A673 (cell line): ENCODE results near the gene JPT1. TPM values are rescaled to one million over a fixed set of nuclear protein-coding genes. Genes with fewer than 3 reads are reported as not detected.

Source experiments
- BruUV-seq: library from RNA; stranded (reverse); fragments of 400-500 nt; replicated peaks from 2 replicates; lab custom pipeline; 2021; lab: Mats Ljungman, UMichigan
- CTCF ChIA-PET: fragments of 300-600 bp; sonication (Branson Sonifier 250); formaldehyde crosslinking; loops from one replicate; lab custom pipeline; 2022; ENCODE audit warnings: antibody characterized with exemption; lab: Charles Lee
- POLR2A ChIA-PET: fragments of 300-600 bp; sonication (Branson Sonifier 250); formaldehyde crosslinking; loops from one replicate; lab custom pipeline; 2022; ENCODE audit warnings: antibody characterized with exemption; ENCODE audit not compliant: low non-redundant PET; lab: Charles Lee
- DNase-seq: peaks from one replicate; pipeline ENCODE4 v3.0.0-alpha.2; 2015; ENCODE audit warnings: low spot score
- H3K27ac ChIP-seq: fragments of 200-600 bp; sonication (generic); 2 replicates; pipeline ENCODE4 v1.5.1; 2016; ENCODE audit warnings: mixed run types, low read depth, mild to moderate bottlenecking, mixed read lengths, antibody characterized with exemption, low read length; ENCODE audit not compliant: poor library complexity, severe bottlenecking
- H3K27me3 ChIP-seq: fragments of 200-600 bp; sonication (generic); replicated peaks from 2 replicates; pipeline ENCODE4 v1.6.1; 2017; ENCODE audit warnings: mixed run types, low read depth, mild to moderate bottlenecking, mixed read lengths, antibody characterized with exemption, low read length; ENCODE audit not compliant: insufficient read depth, poor library complexity
- H3K36me3 ChIP-seq: fragments of 200-600 bp; sonication (generic); 2 replicates; pipeline ENCODE4 v1.6.1; 2016; ENCODE audit warnings: mixed run types, mild to moderate bottlenecking, mixed read lengths, antibody characterized with exemption, low read length; ENCODE audit not compliant: insufficient read depth, poor library complexity, severe bottlenecking
- H3K4me1 ChIP-seq: fragments of 200-600 bp; sonication (generic); 2 replicates; pipeline ENCODE4 v1.6.1; 2017; ENCODE audit warnings: mixed run types, mild to moderate bottlenecking, mixed read lengths, antibody characterized with exemption, low read length; ENCODE audit not compliant: insufficient read depth, poor library complexity, severe bottlenecking
- H3K4me3 ChIP-seq: fragments of 200-600 bp; sonication (generic); 2 replicates; pipeline ENCODE4 v1.5.1; 2016; ENCODE audit warnings: low read depth, mixed run types, mild to moderate bottlenecking, mixed read lengths, low read length; ENCODE audit not compliant: poor library complexity, severe bottlenecking
- H3K9me3 ChIP-seq: fragments of 200-600 bp; sonication (generic); 2 replicates; pipeline ENCODE4 v1.6.1; 2016; ENCODE audit warnings: mixed run types, low read depth, mild to moderate bottlenecking, mixed read lengths, antibody characterized with exemption, low read length; ENCODE audit not compliant: poor library complexity, severe bottlenecking
- CTCF ChIP-seq: fragments of 300-800, 200-600 bp; sonication (generic); conservative IDR thresholded peaks from 2 replicates; pipeline ENCODE4 v1.5.1; 2017; ENCODE audit warnings: low read depth, mild to moderate bottlenecking, antibody characterized with exemption, low read length, moderate library complexity, mixed read lengths
- EZH2 ChIP-seq: fragments of 200-600 bp; sonication (generic); IDR thresholded peaks from 2 replicates; pipeline ENCODE4 v1.6.1; 2017; ENCODE audit warnings: borderline replicate concordance, low read depth, mild to moderate bottlenecking, mixed read lengths, antibody characterized with exemption, low read length; ENCODE audit not compliant: poor library complexity, severe bottlenecking
- intact Hi-C: fragments of 100-400 bp; cut with micrococcal nuclease; formaldehyde crosslinking; loops from one replicate; pipeline ENCODE4 v1.10.0; 2022; ENCODE audit not compliant: unreplicated experiment
- total RNA-seq: library from RNA; stranded (reverse); gene quantifications from 2 replicates; pipeline ENCODE4 v1.2.3, GENCODE V29; 2021

The JPT1 gene
- total RNA-seq, 1 experiment from 2014 or later = 526 TPM

GRCh38 chr17:75116737-75117136 lies 37.6 kb downstream of the JPT1 start:
- CTCF ChIA-PET = no interaction called here
- intact Hi-C loops = loop anchor here (10.0 kb wide), 1 partner anchor 152 kb away; no protein-coding TSS in a partner anchor
- no peak for DNase-seq
- no peak overlapping the region for H3K4me3 ChIP-seq
- H3K27me3 ChIP-seq = no peaks in the 10 kb centered on the region
- H3K36me3 ChIP-seq = no peaks in the 10 kb centered on the region
- no peak overlapping the region for H3K27ac ChIP-seq
- POLR2A ChIA-PET = interaction anchor here (0.6 to 0.7 kb wide), 2 partner anchors 33 to 737 kb away, joined by 3 to 4 read pairs; no protein-coding TSS in a partner anchor
- no peaks in the 10 kb centered on the region for H3K9me3 ChIP-seq
- BruUV-seq = no TSS peak
- H3K4me1 ChIP-seq = peaks cover 4% of the 10 kb centered on the region
- TF ChIP-seq CTCF = no peak
- TF ChIP-seq EZH2 = no peak

GRCh38 chr17:75115555-75115954 lies 38.8 kb downstream of the JPT1 start:
- TF ChIP-seq CTCF = no peak
- TF ChIP-seq EZH2 = no peak
- H3K27me3 ChIP-seq = no peaks in the 10 kb centered on the region
- H3K9me3 ChIP-seq = no peaks in the 10 kb centered on the region
- CTCF ChIA-PET = interaction anchor here (2.5 kb wide), 1 partner anchor 86 kb away, joined by 30 read pairs; no protein-coding TSS in a partner anchor
- peaks cover 4% of the 10 kb centered on the region for H3K4me1 ChIP-seq
- BruUV-seq = no TSS peak
- POLR2A ChIA-PET = interaction anchor here (0.6 kb wide), 1 partner anchor 16 kb away, joined by 5 read pairs; the partner anchor contains the start of gene NT5C
- no peak overlapping the region for H3K27ac ChIP-seq
- no peaks in the 10 kb centered on the region for H3K36me3 ChIP-seq
- H3K4me3 ChIP-seq = no peak overlapping the region
- intact Hi-C loops = loop anchor here (2.0 to 10.0 kb wide), 4 partner anchors 15 to 297 kb away; partner anchors contain the start of genes NT5C and NUP85
- no peak for DNase-seq

GRCh38 chr17:75114552-75115314 lies 39.6 kb downstream of the JPT1 start:
- intact Hi-C loops = loop anchor here (2.0 to 10.0 kb wide), 4 partner anchors 16 to 298 kb away; partner anchors contain the start of genes NT5C and NUP85
- ChIA-PET POLR2A (interaction anchor here (0.9 kb wide), 1 partner anchor 87 kb away, joined by 4 read pairs; no protein-coding TSS in a partner anchor), CTCF (interaction anchor here (0.6 to 2.5 kb wide), 16 partner anchors 10 to 279 kb away, joined by 3 to 30 read pairs (median 5); partner anchors contain the start of genes MIF4GD, MRPL58 and NT5C)
- Histone ChIP-seq H3K27me3 (no peaks in the 10 kb centered on the region), H3K9me3 (no peaks in the 10 kb centered on the region), H3K27ac (peak overlapping the region; percentile 74), H3K36me3 (no peaks in the 10 kb centered on the region), H3K4me1 (peaks cover 4% of the 10 kb centered on the region), H3K4me3 (peak overlapping the region; percentile 47)
- no TSS peak for BruUV-seq
- TF ChIP-seq CTCF (no peak), EZH2 (no peak)
- DNase-seq = no peak
